Measurements from ENCODE around the gene PHF2. TPM values are rescaled to one million over a fixed set of nuclear protein-coding genes. Genes with fewer than 3 reads are reported as not detected.

The PHF2 gene
- total RNA-seq, 4 donors from 2014 or later = 23.3 to 33.1 (median 28.6) TPM

DNA sequence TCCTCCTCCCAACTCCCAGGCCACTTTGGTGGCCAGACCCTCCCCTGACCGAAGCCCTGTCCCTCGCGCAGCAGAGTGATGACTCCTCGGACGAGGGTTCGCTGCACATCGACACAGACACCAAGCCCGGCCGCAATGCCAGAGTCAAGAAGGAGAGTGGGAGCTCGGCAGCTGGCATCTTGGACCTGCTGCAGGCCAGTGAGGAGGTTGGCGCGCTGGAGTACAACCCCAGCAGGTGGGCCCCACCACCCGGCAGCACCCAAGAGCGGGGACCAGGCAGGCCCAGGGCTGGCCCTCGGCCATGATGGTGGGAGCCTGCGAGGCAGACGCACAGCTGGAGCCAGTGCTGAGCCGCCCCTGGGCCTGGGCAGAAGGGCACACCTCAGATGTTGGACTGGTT is 90.6 kb downstream of the PHF2 start:
- WGBS, 2 donors = 89 to 91% methylated on average over 12 to 18 of the region's 18 CpGs
- TF ChIP-seq, protein P1, sequence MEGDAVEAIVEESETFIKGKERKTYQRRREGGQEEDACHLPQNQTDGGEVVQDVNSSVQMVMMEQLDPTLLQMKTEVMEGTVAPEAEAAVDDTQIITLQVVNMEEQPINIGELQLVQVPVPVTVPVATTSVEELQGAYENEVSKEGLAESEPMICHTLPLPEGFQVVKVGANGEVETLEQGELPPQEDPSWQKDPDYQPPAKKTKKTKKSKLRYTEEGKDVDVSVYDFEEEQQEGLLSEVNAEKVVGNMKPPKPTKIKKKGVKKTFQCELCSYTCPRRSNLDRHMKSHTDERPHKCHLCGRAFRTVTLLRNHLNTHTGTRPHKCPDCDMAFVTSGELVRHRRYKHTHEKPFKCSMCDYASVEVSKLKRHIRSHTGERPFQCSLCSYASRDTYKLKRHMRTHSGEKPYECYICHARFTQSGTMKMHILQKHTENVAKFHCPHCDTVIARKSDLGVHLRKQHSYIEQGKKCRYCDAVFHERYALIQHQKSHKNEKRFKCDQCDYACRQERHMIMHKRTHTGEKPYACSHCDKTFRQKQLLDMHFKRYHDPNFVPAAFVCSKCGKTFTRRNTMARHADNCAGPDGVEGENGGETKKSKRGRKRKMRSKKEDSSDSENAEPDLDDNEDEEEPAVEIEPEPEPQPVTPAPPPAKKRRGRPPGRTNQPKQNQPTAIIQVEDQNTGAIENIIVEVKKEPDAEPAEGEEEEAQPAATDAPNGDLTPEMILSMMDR (IDR thresholded peaks at IDR 0.05) = no peak
- no peak for TF ChIP-seq POLR2A (IDR thresholded peaks at IDR 0.05)
- DNase-seq (ENCODE audit: low spot score in 2 of 2) = peak in 1 of 2 donors; percentile 83
- no peak overlapping the region for H3K4me3 ChIP-seq (ENCODE audit: low read depth, poor library complexity, severe bottlenecking)
- intact Hi-C loops (cut with DNase I; ENCODE audit: low total_unique reads) = no loop called here

DNA sequence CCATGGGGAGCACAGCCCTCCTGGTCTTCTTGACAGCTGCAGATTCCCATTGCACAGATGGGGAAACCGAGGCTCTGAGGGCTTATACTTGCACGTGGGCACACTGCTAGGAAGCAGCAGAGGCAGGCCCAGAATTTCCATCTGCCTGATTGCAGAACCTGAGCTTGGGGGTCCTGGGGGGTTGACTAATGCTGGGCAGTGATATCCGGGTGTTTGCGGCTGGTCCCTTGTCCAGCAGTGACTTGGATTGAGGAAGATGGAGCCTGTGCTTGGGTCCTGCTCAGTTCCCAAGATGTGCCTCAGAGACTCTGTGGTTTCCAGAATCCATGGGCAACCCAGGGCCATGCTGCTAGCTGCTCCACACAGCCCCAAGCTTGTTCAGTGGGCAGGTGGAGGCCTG is 91.2 kb downstream of the PHF2 start:
- intact Hi-C loops (cut with DNase I; ENCODE audit: low total_unique reads) = no loop called here
- 75 to 97% methylated on average over 4 of the region's 4 CpGs for WGBS, 2 donors
- DNase-seq (ENCODE audit: low spot score in 2 of 2) = peak in 1 of 2 donors; percentile 53
- TF ChIP-seq POLR2A (IDR thresholded peaks at IDR 0.05) = no peak
- no peak overlapping the region for H3K4me3 ChIP-seq (ENCODE audit: low read depth, poor library complexity, severe bottlenecking)

DNA sequence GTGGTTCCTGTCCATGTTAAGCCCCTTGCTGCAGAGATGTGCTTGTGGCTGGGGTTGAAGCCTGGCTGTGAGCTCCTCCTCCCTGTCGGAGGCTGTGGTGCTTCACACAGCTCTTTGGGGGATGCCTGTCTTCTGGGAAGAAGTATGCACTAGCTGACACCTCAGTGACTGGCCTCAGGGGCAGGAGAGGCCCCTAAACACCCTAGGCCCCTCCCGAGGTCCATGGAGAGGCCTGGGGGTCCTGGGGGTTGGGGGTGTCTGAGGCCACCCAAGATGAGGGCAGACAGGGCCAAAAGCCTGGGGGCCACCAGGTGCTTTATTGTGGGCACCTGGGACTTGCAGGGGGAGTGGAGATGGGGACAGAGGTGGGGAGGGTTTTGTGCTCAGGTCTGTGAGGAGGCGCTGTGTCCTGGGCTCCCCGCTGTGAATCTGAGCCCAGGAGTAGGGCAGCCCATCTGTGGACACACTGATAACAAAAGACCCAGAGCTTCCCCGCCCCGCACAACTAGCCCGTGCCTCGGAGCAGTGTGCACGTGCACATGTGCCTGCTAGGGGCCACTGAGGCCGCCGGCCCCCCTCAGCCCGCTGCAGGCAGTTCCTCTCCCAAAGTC is 92.0 kb downstream of the PHF2 start:
- no peak for TF ChIP-seq POLR2A (IDR thresholded peaks at IDR 0.05)
- TF ChIP-seq, protein P1 (IDR thresholded peaks at IDR 0.05) = no peak
- intact Hi-C loops (cut with DNase I; ENCODE audit: low total_unique reads) = no loop called here
- WGBS, 2 donors = 83 to 85% methylated on average over 12 of the region's 12 CpGs
- peak in 1 of 2 donors; percentile 79 for DNase-seq (ENCODE audit: low spot score in 2 of 2)
- H3K4me3 ChIP-seq (ENCODE audit: low read depth, poor library complexity, severe bottlenecking) = no peak overlapping the region

DNA sequence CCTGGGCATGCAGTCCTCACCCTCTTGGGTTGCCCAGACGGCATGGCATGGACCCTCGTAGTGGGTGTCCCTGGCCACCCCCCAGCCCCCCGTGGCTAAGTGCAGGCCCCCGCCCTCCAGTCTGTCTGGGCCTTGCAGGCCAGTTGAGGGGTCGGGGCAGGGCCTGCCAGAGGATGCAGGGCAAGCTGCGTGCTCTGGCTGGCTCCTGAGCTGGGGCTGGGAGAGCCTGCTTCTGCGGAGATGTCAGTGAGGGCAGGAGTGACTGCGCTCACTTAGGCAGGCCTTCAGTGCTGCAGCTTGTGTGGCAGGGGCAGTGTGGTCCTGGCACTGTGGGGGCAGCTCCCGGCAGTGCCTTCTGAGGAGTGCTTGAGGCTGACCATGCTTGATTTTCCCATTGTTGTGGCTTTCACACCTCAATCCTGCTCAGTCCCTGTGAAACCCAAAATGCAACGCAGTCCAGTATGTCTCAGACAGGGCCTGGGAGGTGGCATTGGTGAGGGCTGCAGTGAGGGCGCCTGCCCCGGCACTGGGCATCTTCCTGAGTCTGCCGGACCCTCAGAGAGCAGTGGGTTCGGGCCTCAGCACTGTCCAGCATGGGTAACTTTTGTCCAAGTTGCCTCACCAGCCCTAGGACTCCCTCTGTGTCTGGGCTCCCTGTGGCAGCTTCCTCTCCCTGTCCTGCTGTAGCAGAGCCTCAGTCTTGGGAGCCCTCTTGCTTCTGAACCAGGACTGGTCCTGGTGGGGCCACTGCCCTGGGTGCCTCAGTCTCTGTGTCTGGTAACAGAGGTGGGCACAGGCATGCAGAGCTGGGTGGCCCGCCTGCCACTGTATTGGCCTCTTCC is 93.0 kb downstream of the PHF2 start:
- WGBS, 2 donors = 86 to 88% methylated on average over 13 to 14 of the region's 15 CpGs

DNA sequence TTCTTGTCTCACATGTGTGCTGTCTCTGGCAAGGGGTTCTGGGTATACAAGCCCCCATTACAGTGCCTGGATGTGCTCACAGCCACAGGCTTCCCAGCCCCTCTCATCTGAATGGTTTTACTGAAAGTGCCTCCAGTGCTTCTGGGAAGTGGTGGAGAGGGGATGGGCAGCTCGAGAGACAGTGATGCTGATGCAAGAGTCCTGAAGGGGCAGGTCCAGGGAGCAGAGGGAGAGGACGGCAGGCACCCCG is 93.5 kb downstream of the PHF2 start:
- H3K4me3 ChIP-seq (ENCODE audit: low read depth, poor library complexity, severe bottlenecking) = no peak overlapping the region
- no peak for TF ChIP-seq POLR2A (IDR thresholded peaks at IDR 0.05)
- TF ChIP-seq, protein P1 (IDR thresholded peaks at IDR 0.05) = no peak
- intact Hi-C loops (cut with DNase I; ENCODE audit: low total_unique reads) = no loop called here
- 49 to 52% methylated on average over 3 of the region's 3 CpGs for WGBS, 2 donors
- DNase-seq (ENCODE audit: low spot score in 2 of 2) = no peak

More for the DNA sequence above, 93.0 kb downstream of the PHF2 start:
- peak in 1 of 2 donors; percentile 82 for DNase-seq (ENCODE audit: low spot score in 2 of 2)
- intact Hi-C loops (cut with DNase I; ENCODE audit: low total_unique reads) = no loop called here
- no peak for TF ChIP-seq POLR2A (IDR thresholded peaks at IDR 0.05)
- TF ChIP-seq, protein P1 (IDR thresholded peaks at IDR 0.05) = no peak
- no peak overlapping the region for H3K4me3 ChIP-seq (ENCODE audit: low read depth, poor library complexity, severe bottlenecking)

DNA sequence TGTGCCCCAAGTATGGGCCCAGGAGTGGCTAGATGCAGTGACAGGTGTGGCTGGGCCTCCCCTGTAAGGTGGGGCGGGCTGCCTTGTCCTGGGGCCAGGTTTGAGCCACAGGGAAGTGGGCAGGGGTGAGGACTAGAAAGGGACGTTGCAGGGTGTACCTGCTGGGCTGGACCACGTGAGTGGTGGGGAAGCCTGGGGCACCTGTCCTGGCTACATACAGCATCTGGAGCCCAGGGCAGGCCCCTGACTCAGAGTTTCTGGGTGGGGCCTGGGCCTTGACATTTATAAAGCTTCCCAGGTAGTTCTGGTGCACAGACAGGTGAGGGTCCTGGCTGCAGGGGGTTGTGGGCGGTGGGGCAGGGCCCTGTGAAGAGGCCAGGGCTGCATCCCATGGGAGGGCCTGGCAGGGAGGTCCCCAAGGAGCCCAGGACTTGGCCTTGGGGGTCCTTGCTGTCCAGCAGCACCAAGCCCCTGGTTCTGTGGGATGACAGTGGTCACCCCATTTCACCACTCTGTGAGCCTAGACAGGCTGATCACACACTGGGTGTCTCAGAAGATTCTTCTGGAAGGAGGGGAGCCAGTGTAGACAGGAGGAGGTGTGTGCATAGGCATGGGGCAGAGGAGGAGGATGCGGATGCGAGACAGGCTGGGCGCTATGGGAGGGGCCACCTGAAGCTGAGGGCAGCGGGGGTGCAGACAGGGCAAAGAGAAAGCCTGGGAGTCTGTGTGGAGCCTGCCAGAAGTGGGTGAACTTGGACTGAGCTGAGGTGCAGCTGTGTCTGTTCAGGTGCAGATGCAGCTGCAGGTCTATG is 94.0 kb downstream of the PHF2 start:
- intact Hi-C loops (cut with DNase I; ENCODE audit: low total_unique reads) = no loop called here
- 74 to 81% methylated on average over 7 to 8 of the region's 8 CpGs for WGBS, 2 donors

More for the DNA sequence above, 94.0 kb downstream of the PHF2 start:
- no peak overlapping the region for H3K4me3 ChIP-seq (ENCODE audit: low read depth, poor library complexity, severe bottlenecking)
- peak in 1 of 2 donors; percentile 80 for DNase-seq (ENCODE audit: low spot score in 2 of 2)
- no peak for TF ChIP-seq POLR2A (IDR thresholded peaks at IDR 0.05)
- TF ChIP-seq, protein P1 (IDR thresholded peaks at IDR 0.05) = no peak
